ENCODE measurements around the gene SMOC2. TPM values are rescaled to one million over a fixed set of nuclear protein-coding genes. Genes with fewer than 3 reads are reported as not detected.

The SMOC2 gene
- polyA plus RNA-seq, 1 donor (not counting 4 experiments of a cell fraction or from before 2014, with no cell fraction given) = 1.1 TPM

GRCh38 chr6:168404560-168404959 is 36.4 kb upstream of the SMOC2 start:
- no peaks in the 10 kb centered on the region for H3K36me3 ChIP-seq (ENCODE audit: control insufficient read depth in 2 of 2, extremely low read depth in 1 of 2, insufficient read depth in 2 of 2, low read length in 2 of 2)
- no peak for FAIRE-seq
- no peaks in the 10 kb centered on the region for H3K79me2 ChIP-seq (ENCODE audit: control insufficient read depth, insufficient read depth, low read length)
- dilution Hi-C loops (cut with MboI; ENCODE audit: extremely low pct_ligation_motif_present, low sequenced_read_pairs) = no loop called here
- H3K4me2 ChIP-seq (ENCODE audit: control insufficient read depth, extremely low read depth, insufficient read depth, low read depth, low read length) = no peak overlapping the region
- H3K4me3 ChIP-seq (ENCODE audit: control insufficient read depth in 2 of 3, extremely low read depth in 1 of 3, insufficient read depth in 2 of 3, low read depth in 1 of 3, low read length in 3 of 3) = no peak overlapping the region
- no peaks in the 10 kb centered on the region for H3K9me3 ChIP-seq (ENCODE audit: control insufficient read depth, low read depth, low read length)
- H3K9ac ChIP-seq (ENCODE audit: control insufficient read depth, extremely low read depth, insufficient read depth, low read length) = no peak overlapping the region
- no peaks in the 10 kb centered on the region for H3K9me1 ChIP-seq (ENCODE audit: control insufficient read depth, extremely low read depth, insufficient read depth, low read length)
- TF ChIP-seq, protein P1, sequence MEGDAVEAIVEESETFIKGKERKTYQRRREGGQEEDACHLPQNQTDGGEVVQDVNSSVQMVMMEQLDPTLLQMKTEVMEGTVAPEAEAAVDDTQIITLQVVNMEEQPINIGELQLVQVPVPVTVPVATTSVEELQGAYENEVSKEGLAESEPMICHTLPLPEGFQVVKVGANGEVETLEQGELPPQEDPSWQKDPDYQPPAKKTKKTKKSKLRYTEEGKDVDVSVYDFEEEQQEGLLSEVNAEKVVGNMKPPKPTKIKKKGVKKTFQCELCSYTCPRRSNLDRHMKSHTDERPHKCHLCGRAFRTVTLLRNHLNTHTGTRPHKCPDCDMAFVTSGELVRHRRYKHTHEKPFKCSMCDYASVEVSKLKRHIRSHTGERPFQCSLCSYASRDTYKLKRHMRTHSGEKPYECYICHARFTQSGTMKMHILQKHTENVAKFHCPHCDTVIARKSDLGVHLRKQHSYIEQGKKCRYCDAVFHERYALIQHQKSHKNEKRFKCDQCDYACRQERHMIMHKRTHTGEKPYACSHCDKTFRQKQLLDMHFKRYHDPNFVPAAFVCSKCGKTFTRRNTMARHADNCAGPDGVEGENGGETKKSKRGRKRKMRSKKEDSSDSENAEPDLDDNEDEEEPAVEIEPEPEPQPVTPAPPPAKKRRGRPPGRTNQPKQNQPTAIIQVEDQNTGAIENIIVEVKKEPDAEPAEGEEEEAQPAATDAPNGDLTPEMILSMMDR (optimal IDR thresholded peaks at IDR 0.05 in 1 of 3, IDR thresholded peaks at IDR 0.05 in 1 of 3, conservative IDR thresholded peaks at IDR 0.05 in 1 of 3; ENCODE audit: extremely low read depth in 1 of 3, insufficient read depth in 2 of 3, low read length in 3 of 3) = no peak
- no peak for TF ChIP-seq EZH2 (IDR thresholded peaks at IDR 0.05; ENCODE audit: low read length)
- H3K27me3 ChIP-seq (ENCODE audit: control insufficient read depth, extremely low read depth, insufficient read depth, low read length) = no peaks in the 10 kb centered on the region
- H3K4me1 ChIP-seq (ENCODE audit: control insufficient read depth, extremely low read depth, insufficient read depth, low read length) = no peaks in the 10 kb centered on the region
- no peak overlapping the region for H3K27ac ChIP-seq (ENCODE audit: control insufficient read depth, insufficient read depth, low read length)
- H4K20me1 ChIP-seq (ENCODE audit: control insufficient read depth, extremely low read depth, insufficient read depth, low read length) = no peaks in the 10 kb centered on the region
- no peak for DNase-seq (ENCODE audit: low read depth, low spot score)
- H2AFZ ChIP-seq (ENCODE audit: control insufficient read depth, low read length) = no peak overlapping the region

GRCh38 chr6:168407842-168408241 is 33.1 kb upstream of the SMOC2 start:
- Histone ChIP-seq H3K36me3 (ENCODE audit: control insufficient read depth in 2 of 2, extremely low read depth in 1 of 2, insufficient read depth in 2 of 2, low read length in 2 of 2) (no peaks in the 10 kb centered on the region), H2AFZ (ENCODE audit: control insufficient read depth, low read length) (no peak overlapping the region), H3K79me2 (ENCODE audit: control insufficient read depth, insufficient read depth, low read length) (no peaks in the 10 kb centered on the region), H3K27ac (ENCODE audit: control insufficient read depth, insufficient read depth, low read length) (no peak overlapping the region), H3K9ac (ENCODE audit: control insufficient read depth, extremely low read depth, insufficient read depth, low read length) (no peak overlapping the region), H3K9me1 (ENCODE audit: control insufficient read depth, extremely low read depth, insufficient read depth, low read length) (no peaks in the 10 kb centered on the region), H3K4me1 (ENCODE audit: control insufficient read depth, extremely low read depth, insufficient read depth, low read length) (no peaks in the 10 kb centered on the region), H3K27me3 (ENCODE audit: control insufficient read depth, extremely low read depth, insufficient read depth, low read length) (no peaks in the 10 kb centered on the region), H3K9me3 (ENCODE audit: control insufficient read depth, low read depth, low read length) (no peaks in the 10 kb centered on the region), H4K20me1 (ENCODE audit: control insufficient read depth, extremely low read depth, insufficient read depth, low read length) (no peaks in the 10 kb centered on the region), H3K4me2 (ENCODE audit: control insufficient read depth, extremely low read depth, insufficient read depth, low read depth, low read length) (no peak overlapping the region), H3K4me3 (ENCODE audit: control insufficient read depth in 2 of 3, extremely low read depth in 1 of 3, insufficient read depth in 2 of 3, low read depth in 1 of 3, low read length in 3 of 3) (no peak overlapping the region)
- DNase-seq (ENCODE audit: low read depth, low spot score) = no peak
- dilution Hi-C loops (cut with MboI; ENCODE audit: extremely low pct_ligation_motif_present, low sequenced_read_pairs) = no loop called here
- no peak for FAIRE-seq
- TF ChIP-seq, protein P1 (optimal IDR thresholded peaks at IDR 0.05 in 1 of 3, IDR thresholded peaks at IDR 0.05 in 1 of 3, conservative IDR thresholded peaks at IDR 0.05 in 1 of 3; ENCODE audit: extremely low read depth in 1 of 3, insufficient read depth in 2 of 3, low read length in 3 of 3) = no peak
